Stimulated activated CD4-positive, alpha-beta T cell treated with anti-CD3 and anti-CD28 coated beads, Interleukin-1b, Interleukin-23, amount 100 ng/mL, for 1 hour (primary cell): ENCODE measurements around the gene FRG2C.
"Not testable (repeated sequence)": the region's sequence is repeated elsewhere in the genome, so short reads cannot be mapped to it uniquely, and the experiment has no call there.

Source experiments
- DNase-seq, 2 donors: peaks; one replicate each; pipeline ENCODE4 v3.0.0-alpha.2; 2020; ENCODE audit warnings: low read depth in 2 of 2

The FRG2C gene

DNA sequence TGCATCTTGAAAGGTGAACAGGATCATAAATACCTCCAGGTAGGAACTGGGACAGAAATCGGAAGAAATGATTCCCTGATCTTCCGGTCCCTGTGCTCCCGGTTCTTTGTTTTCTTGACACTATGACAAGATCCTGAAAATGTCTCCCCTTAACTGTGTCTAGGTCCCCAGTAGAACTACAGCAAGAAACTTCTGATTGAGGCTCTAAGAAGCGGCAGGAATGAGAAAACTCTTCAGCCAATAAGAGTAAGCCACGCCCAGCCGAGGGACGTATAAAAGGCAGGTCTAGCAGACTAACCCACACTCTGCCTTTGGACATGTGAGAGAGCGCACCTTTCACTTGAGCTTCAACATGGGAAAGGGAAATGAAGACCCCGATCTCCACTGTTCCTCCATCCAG, at the start of gene FRG2C:
TSS of gene FRG2C (plus strand) at position 301 of the 400 bp plus-strand sequence. CDS start at position 353, 52 bp downstream.
- DNase-seq: not testable (repeated sequence)

- DNase-seq: not testable (repeated sequence)
Measured at GRCh38 chr3:75618666-75619305, 45.3 kb upstream of the FRG2C start.

DNA sequence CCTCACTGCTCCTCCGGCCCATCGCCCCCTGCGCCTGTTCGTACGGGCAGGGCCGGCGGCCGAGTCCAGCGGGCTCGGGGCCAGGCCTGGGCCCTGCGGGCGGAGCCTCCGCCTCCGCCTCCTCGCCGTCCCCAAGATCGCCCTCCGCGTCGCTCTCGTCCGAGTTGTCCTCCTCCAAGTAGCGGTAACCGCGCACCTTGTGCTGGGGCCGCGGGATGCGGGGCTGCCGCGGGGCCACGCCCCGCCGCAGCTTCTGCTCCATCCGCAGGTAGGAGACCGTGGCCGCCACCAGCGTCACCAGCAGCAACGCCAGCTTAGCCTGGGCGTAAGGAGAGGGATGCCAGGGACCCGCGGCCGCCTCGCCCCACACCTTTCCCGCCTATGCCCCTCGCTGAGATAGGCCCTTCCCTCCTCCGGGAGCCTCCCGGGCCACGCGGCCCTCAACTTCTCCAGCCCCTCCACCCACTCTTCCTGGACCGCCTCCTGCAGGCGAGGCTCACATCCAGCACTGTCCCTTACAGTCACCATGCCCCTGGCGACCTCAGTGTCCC, 44.6 kb upstream of the FRG2C start:
- DNase-seq: not testable (repeated sequence)

DNA sequence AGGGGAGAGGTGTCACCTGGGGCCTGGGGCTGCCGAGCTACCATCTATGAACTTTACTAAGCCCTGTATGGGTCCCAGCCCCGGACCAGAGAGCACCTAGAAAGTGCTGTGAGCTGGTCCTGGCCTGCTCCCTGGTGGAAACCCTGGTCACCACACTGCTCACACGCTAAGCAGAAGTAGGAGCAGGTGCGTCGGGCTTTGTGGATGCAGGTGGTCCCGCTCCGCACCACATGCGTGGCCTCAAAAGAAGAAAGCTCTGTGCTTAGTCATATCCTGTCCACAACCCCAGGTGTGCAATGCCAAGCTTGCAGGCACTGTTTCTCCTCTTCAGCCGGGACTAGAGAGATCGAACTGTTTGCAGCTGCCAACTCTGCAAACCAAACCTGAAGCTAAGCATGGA, 42.4 kb upstream of the FRG2C start:
- DNase-seq: not testable (repeated sequence)

DNA sequence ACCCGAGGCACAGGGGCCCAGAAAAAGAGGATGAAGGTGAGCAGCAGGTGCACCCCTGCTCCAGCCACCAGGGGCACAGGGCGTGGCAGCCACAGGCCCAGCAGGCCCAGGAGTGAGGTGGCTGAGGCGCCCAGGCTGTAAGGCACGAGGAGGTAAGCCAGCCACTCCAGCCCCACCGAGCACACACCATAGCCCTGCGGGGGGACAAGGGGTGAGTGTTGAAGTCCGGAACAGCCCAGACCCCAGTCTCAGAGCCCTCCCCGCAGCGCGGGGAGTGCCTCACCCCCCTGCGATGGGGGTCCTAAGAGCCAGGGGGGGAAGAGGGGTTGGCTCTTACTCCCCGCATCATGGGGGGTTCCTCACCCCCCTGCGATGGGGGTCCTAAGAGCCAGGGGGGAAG, 40.5 kb upstream of the FRG2C start:
- not testable (repeated sequence) for DNase-seq

DNA sequence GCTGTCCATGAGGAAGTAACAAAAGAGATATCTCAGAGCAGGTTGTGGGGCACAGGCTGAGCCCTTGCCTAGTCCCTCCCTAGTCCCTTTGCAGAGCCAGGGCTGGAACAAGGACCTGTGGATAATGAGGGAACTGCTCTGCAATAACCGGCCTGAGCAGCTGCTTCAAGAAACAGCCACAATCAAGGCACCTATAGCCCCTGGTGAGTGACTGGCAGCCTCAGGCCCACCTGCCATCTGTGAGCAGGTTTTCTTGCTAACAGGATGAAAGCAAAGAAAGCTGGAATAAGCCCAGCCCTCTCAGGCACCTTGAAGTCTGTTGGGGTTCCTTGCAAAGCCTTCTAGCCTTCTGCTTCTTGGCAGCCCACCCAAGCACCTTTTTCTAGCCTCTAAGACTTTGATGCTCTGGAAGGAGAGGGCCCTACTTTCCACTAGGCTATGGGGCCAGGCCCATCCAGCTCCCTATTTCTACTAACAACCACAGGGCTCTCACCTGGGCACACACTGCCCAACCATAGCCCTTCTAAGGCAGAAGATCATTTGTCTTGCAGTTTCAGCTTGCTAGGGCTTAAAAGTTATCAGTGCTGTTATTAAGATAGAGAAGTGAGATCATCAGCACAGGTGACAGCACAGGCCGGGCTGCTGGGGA, 33.1 kb upstream of the FRG2C start:
- not testable (repeated sequence) for DNase-seq

GRCh38 chr3:75631541-75631940, 32.6 kb upstream of the FRG2C start:
- DNase-seq: no peak

GRCh38 chr3:75638947-75639346, 25.2 kb upstream of the FRG2C start:
- not testable (repeated sequence) for DNase-seq

GRCh38 chr3:75641107-75641517, 23.0 kb upstream of the FRG2C start:
- DNase-seq: not testable (repeated sequence)

DNA sequence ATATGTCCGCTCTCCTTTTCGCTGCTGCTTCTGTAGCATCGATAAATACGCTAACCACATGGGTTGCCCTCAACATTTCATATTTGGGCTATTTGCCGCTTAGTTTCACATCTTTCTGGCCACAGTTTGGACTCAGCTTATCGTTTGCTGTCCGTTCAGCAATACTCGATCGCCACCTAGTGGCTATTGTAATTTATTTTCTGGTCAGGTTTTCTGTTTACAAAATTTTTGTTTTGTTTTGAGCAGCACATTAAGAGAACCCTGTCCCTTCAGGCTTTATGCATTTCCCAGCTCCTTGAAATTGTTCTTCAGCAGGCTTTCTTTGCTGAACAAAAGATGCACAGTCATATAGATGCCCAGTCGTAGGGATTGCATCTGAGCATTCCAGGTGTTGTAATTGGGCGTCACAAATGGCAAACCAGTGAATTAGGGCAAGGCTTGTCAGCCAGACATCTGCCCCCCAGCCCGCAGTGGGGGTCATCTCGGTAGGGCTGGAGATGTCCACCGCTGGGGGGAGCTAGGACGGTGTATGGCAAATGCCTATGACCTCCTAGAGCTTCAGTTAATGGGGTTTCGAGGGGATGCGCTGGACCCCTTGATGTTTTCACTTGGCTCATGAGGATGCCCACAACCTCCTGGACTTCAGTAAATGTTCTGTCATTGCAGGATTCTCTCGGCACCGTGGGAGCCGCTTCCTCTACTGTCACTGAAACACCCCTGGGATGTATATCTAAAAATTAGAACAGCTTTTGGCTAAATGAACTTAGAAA, 20.9 kb upstream of the FRG2C start:
- DNase-seq: not testable (repeated sequence)

- DNase-seq: not testable (repeated sequence)
Measured at GRCh38 chr3:75645548-75645947, 18.6 kb upstream of the FRG2C start.

- no peak for DNase-seq
Measured at GRCh38 chr3:75650191-75650590, 13.9 kb upstream of the FRG2C start.

DNA sequence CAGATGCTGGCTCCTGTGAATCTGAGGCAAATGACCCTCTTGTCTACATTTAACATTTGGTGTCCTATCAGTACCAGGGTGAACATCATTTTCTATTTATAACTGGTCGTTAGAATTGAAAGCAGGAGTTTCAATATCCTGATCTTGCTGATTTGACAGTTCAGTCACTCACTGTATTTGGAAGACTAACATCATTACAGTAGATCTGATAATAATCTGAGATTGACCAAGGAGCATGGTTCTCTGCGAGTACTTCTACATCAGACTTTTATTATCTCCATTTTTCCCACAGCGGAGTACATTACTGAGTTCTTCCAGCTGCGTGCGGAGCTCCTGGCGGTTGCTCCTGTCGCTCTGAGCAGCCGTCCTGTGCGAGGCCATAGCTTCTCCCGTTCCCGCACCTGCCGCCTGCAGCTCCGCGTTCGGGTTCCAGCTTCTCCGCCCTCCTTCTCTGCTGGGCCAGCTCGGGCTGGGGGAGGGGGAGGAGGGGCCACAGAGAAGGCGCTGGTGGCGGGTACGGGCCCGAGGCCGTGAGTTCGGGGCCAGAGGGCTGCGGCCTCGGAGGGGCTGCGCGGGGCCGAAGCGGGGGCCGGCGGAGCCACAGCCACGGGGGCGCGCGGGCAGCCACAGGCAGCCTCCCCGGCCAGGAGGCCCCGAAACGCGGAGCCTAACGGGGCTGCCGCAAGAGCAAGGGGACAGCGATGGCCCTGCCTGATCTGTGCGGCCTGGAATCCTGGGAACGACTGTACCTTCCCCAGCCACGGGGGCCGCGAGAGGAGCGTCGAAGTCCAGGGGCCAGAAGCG, 8.8 kb upstream of the FRG2C start:
- not testable (repeated sequence) for DNase-seq

- not testable (repeated sequence) for DNase-seq
Measured at GRCh38 chr3:75655956-75656355, 8.2 kb upstream of the FRG2C start.

- DNase-seq: not testable (repeated sequence)
Measured at GRCh38 chr3:75658411-75659107, 5.6 kb upstream of the FRG2C start.

- DNase-seq: not testable (repeated sequence)
Measured at GRCh38 chr3:75659108-75659433, 5.1 kb upstream of the FRG2C start.

GRCh38 chr3:75665626-75666025, 1.5 kb downstream of the FRG2C start:
- not testable (repeated sequence) for DNase-seq

- not testable (repeated sequence) for DNase-seq
Measured at GRCh38 chr3:75667757-75668701, 3.9 kb downstream of the FRG2C start.

DNA sequence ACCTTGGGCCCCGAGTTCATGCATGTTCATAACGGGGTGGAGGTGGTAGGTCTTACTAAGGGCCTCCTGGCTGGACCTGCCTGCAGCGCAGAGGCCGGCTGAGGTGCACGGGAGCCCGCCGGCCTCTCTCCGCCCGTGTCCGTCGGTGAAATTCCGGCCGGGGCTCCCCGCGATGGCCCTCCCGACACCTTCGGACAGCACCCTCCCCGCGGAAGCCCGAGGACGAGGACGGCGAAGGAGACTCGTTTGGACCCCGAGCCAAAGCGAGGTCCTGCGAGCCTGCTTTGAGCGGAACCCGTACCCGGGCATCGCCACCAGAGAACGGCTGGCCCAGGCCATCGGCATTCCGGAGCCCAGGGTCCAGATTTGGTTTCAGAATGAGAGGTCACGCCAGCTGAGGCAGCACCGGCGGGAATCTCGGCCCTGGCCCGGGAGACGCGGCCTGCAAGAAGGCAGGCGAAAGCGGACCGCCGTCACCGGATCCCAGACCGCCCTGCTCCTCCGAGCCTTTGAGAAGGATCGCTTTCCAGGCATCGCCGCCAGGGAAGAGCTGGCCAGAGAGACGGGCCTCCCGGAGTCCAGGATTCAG, 4.7 kb downstream of the FRG2C start:
- peak; percentile 3 to 29 for DNase-seq
